ENCODE results near the gene AKT2. TPM values are rescaled to one million over a fixed set of nuclear protein-coding genes. Genes with fewer than 3 reads are reported as not detected.

Gene AKT2
- total RNA-seq, 1 experiment from 2014 or later: 108 TPM

- intact Hi-C loops (cut with micrococcal nuclease): no loop called here
- Mint-ChIP-seq H3K36me3 (ENCODE audit: insufficient read depth, unreplicated experiment) (peaks cover 78% of the 10 kb centered on the region), H3K27me3 (ENCODE audit: insufficient read depth, unreplicated experiment) (no peaks in the 10 kb centered on the region), H3K4me1 (ENCODE audit: insufficient read depth, unreplicated experiment) (peaks cover 5% of the 10 kb centered on the region), H3K4me3 (ENCODE audit: unreplicated experiment) (no peak overlapping the region), H3K27ac (ENCODE audit: low read depth, unreplicated experiment) (no peak overlapping the region), H3K9me3 (ENCODE audit: unreplicated experiment) (no peaks in the 10 kb centered on the region)
- ChIA-PET POLR2A (interaction anchor here (0.6 kb wide), 1 partner anchor 412 kb away, joined by 3 read pairs; no protein-coding TSS in a partner anchor), CTCF (interaction anchor here (0.8 kb wide), 1 partner anchor 21 kb away, joined by 3 read pairs; no protein-coding TSS in a partner anchor)
- no TSS peak for BruUV-seq (replicated peaks)
- TF ChIP-seq, protein P1, sequence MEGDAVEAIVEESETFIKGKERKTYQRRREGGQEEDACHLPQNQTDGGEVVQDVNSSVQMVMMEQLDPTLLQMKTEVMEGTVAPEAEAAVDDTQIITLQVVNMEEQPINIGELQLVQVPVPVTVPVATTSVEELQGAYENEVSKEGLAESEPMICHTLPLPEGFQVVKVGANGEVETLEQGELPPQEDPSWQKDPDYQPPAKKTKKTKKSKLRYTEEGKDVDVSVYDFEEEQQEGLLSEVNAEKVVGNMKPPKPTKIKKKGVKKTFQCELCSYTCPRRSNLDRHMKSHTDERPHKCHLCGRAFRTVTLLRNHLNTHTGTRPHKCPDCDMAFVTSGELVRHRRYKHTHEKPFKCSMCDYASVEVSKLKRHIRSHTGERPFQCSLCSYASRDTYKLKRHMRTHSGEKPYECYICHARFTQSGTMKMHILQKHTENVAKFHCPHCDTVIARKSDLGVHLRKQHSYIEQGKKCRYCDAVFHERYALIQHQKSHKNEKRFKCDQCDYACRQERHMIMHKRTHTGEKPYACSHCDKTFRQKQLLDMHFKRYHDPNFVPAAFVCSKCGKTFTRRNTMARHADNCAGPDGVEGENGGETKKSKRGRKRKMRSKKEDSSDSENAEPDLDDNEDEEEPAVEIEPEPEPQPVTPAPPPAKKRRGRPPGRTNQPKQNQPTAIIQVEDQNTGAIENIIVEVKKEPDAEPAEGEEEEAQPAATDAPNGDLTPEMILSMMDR (IDR thresholded peaks at IDR 0.05; ENCODE audit: unreplicated experiment): no peak
- DNase-seq (ENCODE audit: unreplicated experiment): no peak
These were observed 41.1 kb upstream of the AKT2 start for GRCh38 chr19:40326201-40326600.

DNA sequence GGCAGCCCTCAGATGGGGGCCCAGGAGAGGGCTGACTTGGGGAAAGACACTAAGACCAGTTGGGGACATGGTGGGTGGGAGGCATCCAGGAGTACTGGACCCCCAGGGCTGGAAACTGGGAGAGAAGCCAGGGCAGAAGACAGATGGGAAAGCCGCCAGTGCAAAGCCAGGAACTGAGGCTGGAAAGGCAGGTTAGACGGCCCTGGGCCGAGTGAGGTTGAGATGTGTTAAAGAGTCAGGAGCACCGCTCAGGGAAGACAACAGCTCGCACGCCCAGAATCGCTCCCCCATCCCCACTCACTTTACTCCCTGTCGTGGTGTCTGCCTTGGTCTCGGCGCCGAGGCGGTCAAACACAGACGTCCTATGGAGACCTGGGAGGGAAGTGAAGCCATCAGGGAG is 38.6 kb upstream of the AKT2 start:
- Mint-ChIP-seq H3K4me1 (ENCODE audit: insufficient read depth, unreplicated experiment) (no peaks in the 10 kb centered on the region), H3K27ac (ENCODE audit: low read depth, unreplicated experiment) (no peak overlapping the region), H3K27me3 (ENCODE audit: insufficient read depth, unreplicated experiment) (no peaks in the 10 kb centered on the region), H3K4me3 (ENCODE audit: unreplicated experiment) (no peak overlapping the region), H3K9me3 (ENCODE audit: unreplicated experiment) (no peaks in the 10 kb centered on the region), H3K36me3 (ENCODE audit: insufficient read depth, unreplicated experiment) (peaks cover 62% of the 10 kb centered on the region)
- TF ChIP-seq, protein P1 (IDR thresholded peaks at IDR 0.05; ENCODE audit: unreplicated experiment): no peak
- CTCF ChIA-PET: interaction anchor here (1.0 kb wide), 1 partner anchor 18 kb away, joined by 5 read pairs; no protein-coding TSS in a partner anchor
- no peak for DNase-seq (ENCODE audit: unreplicated experiment)
- POLR2A ChIA-PET: no interaction called here
- no TSS peak for BruUV-seq (replicated peaks)
- intact Hi-C loops (cut with micrococcal nuclease): no loop called here

- no TSS peak for BruUV-seq (replicated peaks)
- Mint-ChIP-seq H3K27me3 (ENCODE audit: insufficient read depth, unreplicated experiment) (no peaks in the 10 kb centered on the region), H3K9me3 (ENCODE audit: unreplicated experiment) (no peaks in the 10 kb centered on the region), H3K27ac (ENCODE audit: low read depth, unreplicated experiment) (no peak overlapping the region), H3K36me3 (ENCODE audit: insufficient read depth, unreplicated experiment) (peaks cover 63% of the 10 kb centered on the region), H3K4me1 (ENCODE audit: insufficient read depth, unreplicated experiment) (no peaks in the 10 kb centered on the region), H3K4me3 (ENCODE audit: unreplicated experiment) (no peak overlapping the region)
- no peak for DNase-seq (ENCODE audit: unreplicated experiment)
- ChIA-PET CTCF (interaction anchor here (1.9 kb wide), 1 partner anchor 18 kb away, joined by 9 read pairs; no protein-coding TSS in a partner anchor), POLR2A (interaction anchor here (1.8 kb wide), 1 partner anchor 8 kb away, joined by 4 read pairs; no protein-coding TSS in a partner anchor)
- intact Hi-C loops (cut with micrococcal nuclease): no loop called here
- TF ChIP-seq, protein P1 (IDR thresholded peaks at IDR 0.05; ENCODE audit: unreplicated experiment): no peak
These were observed 37.9 kb upstream of the AKT2 start for GRCh38 chr19:40322951-40323615.

- POLR2A ChIA-PET: interaction anchor here (0.6 to 1.8 kb wide), 3 partner anchors 9 to 14 kb away, joined by 3 to 6 read pairs (median 4); no protein-coding TSS in a partner anchor
- intact Hi-C loops (cut with micrococcal nuclease): no loop called here
- no TSS peak for BruUV-seq (replicated peaks)
- no peak overlapping the region for H3K4me3 Mint-ChIP-seq (ENCODE audit: unreplicated experiment)
- CTCF ChIA-PET: interaction anchor here (1.3 to 1.9 kb wide), 2 partner anchors 9 to 17 kb away, joined by 4 to 9 read pairs; no protein-coding TSS in a partner anchor
- no peak overlapping the region for H3K27ac Mint-ChIP-seq (ENCODE audit: low read depth, unreplicated experiment)
- TF ChIP-seq, protein P1 (IDR thresholded peaks at IDR 0.05; ENCODE audit: unreplicated experiment): no peak
- H3K4me1 Mint-ChIP-seq (ENCODE audit: insufficient read depth, unreplicated experiment): no peaks in the 10 kb centered on the region
- H3K27me3 Mint-ChIP-seq (ENCODE audit: insufficient read depth, unreplicated experiment): no peaks in the 10 kb centered on the region
- H3K36me3 Mint-ChIP-seq (ENCODE audit: insufficient read depth, unreplicated experiment): peaks cover 59% of the 10 kb centered on the region
- H3K9me3 Mint-ChIP-seq (ENCODE audit: unreplicated experiment): no peaks in the 10 kb centered on the region
- no peak for DNase-seq (ENCODE audit: unreplicated experiment)
These were observed 37.1 kb upstream of the AKT2 start for GRCh38 chr19:40322271-40322610.

All from MCF 10A (cell line).